IPS DF 4.7 (cell line): ENCODE results near the gene INPP5D.

Experiments
- DNase-seq: peaks from one replicate; pipeline ENCODE4 v3.0.0-alpha.2; 2013; ENCODE audit warnings: low spot score; ENCODE audit errors: extremely low read depth

Gene INPP5D

DNA sequence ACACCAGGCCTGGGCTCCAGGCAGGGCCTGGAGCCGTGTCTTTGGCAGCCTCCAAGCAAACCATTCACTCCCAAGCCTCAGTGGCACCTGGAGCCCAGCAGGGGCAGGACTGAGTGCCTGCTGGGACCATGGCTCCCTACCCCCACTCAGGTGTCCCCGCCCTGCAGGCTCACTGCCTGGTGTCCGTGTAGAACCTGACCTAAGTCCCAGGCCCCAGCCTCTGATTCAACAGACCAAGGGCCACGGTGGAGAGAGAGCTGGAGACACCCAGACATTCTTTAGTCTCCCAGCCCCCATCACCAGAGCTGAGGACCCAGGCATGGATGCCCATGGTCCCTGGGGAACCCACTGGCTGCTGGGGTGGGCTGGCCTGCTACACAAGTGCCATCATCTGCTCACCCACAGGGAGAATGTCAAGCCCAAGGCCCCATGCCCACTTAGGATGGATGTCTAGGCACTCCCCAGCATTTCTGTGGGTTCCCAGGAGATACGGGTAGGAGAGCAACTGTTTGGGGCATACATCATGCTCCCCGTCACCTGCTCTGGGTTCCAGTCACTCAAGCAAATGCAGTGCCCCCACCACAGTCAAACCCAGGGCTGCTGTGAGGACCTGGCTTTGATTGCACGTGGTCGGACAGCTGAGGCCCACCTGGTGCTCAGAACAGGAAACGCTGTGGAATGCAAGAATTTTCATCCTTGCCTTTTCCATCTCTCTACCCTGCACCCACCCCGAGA is 148.4 kb downstream of the INPP5D start:
- no peak for DNase-seq

DNA sequence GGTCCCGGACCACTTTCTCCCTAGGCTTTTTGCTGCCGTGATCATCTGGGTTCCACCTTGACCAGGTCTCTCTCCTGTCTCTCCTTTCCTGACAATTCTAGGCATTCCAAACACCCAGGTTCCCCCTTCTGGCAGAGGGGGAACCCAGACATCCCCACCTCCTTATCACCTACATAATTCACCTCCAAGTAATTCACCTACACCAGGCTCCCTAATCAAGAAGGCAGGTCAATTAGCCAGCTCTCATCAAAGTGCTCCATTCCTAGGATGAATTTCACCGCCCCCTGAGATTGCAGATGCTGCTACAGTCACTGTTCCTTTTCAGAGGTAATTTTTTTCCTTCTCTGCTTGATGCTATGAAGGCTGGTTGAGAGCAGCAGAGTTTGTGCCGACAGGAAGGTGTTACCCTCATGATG is 149.0 kb downstream of the INPP5D start:
- no peak for DNase-seq

DNA sequence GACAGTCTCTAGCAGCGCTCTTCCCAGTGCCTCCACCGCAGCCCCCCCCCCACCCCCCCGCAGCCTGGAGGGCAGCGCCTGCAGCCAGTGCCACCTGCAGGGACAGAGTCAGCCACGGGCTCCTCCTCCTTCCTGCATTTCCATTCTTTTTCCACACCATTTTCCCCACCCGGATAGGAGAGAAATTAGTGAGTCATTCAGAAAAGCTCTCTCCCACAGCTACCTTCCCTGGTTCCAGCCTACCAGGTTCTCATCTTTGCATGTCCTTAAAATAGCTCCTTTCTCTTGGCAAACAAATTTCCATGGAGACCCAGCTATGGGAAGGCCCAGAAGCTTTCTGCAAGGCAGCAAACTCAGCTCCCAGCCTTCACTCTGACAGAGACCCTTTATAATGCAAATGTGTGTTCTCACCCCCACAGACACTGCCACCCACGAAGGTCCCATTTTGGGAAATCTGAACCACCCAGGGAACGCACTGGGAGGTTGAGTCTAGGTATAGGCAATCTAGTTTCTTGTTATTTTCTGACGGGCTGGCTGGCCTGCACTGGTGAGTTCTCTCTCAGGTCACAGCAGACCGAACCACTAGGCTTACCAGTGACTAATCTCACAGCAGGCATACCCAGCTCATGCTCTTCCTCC is 149.5 kb downstream of the INPP5D start:
- DNase-seq: peak; percentile 36

DNA sequence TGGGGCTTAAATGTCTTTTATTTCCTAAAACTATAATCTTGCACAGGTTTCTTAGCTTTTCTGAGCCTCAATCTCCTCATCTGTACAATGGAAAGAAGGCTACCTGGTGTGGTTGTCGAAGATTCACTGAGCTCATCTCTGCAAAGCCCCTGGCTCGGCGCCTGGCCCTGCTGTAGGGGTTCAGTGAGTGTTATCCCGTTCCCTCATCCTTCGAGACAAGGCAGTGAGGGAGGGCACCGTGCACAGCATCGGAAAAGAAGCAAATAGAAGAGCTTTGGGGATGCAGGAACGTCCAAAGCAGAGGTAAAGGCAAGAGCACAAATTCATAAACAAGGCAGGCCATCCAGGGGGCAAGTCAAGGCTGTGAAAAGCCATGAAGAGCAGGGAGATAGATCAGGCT is 150.1 kb downstream of the INPP5D start:
- no peak for DNase-seq

DNA sequence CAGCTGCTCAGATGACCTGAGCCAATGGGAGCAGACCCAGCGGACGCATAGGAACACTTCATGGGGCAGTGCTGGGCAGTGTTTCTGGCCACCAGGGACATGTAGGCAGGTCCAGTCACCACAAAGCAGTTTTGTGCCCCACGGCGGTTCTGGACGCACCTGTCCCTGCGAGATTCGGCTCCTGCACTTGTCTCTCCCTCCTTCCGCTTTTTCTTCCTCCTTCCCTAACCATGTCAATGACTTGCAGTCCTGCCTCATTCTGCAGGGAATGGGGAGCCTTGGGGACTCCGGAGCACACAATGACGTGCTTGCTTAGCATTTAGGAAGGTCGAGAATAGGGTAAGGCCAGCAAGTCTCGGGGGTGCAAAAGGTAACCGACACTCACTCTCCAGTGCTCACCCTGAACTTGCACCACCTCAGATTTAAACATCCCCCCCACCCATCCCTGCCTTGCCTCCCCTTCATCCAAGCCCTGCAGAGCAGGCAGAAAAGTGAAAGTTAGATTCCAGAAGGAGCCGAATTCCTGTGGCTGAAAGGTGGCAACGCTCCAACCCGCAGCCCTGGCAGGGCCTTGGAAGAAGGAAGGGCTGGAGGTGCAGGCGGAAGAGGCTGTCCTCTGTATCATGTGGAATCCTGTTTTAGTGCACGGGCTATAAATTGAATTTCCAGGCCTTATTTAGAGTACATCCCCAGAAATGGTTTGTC is 150.9 kb downstream of the INPP5D start:
- DNase-seq: no peak

DNA sequence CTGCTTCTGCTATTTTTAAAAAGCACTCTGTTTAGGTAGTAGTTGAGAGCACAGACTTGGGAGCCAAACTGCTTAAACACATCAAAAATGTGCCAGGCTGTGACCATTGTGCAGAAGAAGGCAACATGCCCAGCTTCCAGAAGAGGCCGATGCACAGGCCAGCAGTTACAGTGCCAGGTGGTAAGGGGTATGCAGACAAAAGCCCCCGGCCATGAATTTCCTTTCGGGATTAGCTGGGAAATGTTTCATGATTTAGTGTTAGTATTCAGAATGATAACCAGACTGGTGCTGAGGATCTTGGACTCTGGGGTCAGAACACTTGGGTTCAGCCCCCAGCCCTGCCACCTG is 151.4 kb downstream of the INPP5D start:
- no peak for DNase-seq

- no peak for DNase-seq
Measured at GRCh38 chr2:233213011-233213410, 152.9 kb downstream of the INPP5D start.

DNA sequence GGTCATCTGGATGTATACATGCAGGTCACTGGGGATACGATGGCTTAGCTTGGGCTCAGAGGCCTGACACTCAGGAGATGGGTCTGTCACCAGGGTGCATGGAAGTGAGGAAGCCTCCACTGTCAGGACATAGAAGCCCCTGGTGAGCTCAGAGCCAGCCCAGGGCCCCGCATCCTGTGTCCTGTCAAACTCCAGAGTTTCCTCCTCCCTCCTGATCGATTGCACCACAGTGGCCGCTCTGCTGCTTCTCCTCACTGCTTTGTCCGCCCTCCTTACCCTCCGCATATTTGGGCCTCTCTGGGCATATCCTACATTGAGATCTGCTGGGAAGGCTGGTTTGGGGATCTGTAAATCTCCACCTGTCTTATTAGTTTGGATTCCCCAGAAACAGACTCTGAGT is 153.8 kb downstream of the INPP5D start:
- DNase-seq: no peak

DNA sequence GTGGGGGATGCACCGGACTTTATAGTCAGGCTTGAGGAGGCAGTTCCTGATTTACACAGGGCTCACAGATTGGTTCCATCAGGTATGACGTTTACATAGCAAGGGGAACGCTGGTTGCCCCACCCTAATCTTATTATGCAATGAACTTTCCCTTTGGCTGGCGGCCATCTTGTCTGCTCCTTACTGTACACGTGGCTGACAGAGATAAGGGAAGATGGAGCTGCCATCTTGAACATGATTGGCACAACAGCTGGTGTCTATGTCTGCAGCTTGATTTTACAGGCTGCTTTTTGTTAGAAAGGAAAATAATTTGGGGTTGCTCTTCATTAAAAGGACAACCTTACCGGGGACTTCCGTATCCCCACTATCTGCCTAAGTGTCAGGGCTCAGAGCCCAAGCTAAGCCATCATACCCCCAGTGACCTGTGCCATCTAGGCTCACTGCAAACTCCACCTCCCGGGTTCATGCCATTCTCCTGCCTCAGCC is 157.8 kb downstream of the INPP5D start:
- no peak for DNase-seq

DNA sequence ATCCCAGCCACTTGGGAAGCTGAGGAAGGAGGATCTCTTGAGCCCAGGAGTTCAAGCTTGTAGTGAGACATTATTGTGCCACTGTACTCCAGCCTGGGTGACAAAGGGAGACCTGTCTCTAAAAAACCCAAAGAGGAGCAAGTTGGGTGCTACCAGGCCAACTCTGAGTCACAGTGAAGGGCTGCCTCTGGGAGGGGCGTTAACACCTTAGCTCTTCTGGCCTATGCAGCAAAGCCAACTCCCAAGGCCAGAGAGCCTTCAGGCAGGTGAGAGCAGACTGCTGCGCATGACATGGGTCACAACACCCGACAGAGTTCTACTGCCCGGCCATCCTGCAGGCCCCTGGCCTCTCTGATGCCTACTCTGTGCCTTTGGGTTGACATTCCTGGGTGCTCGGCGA is 158.7 kb downstream of the INPP5D start:
- DNase-seq: no peak

GRCh38 chr2:233219848-233220247 is 159.7 kb downstream of the INPP5D start:
- no peak for DNase-seq

- no peak for DNase-seq
Measured at GRCh38 chr2:233221378-233222063, 161.4 kb downstream of the INPP5D start.

GRCh38 chr2:233223059-233223894 is 163.1 kb downstream of the INPP5D start:
- DNase-seq: no peak

GRCh38 chr2:233225230-233226068 is 165.3 kb downstream of the INPP5D start:
- DNase-seq: no peak

DNA sequence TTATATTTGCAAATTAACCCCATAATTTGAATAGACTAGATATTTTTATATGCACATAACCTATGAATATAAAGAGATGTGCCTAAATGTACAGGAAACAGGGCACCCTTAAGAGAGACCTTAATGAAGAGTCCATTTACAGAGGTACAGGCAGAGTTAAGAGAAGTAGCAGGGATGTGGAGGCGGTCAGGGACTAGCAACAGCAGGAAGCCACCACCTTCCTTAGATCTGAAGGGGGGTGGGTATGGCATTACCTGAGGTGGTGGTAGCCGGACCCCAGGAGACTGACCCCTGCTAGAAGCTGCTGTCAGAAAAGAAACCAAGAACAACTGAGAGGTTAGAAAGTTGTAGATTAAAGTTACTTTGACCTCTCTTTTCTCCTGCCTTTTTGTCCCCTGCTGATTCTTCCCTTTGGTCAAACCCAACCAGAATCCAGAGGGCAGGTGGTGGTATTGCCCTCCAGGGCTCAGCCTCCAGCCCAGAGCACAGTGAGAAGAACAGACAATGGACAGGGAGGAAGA is 166.4 kb downstream of the INPP5D start:
- no peak for DNase-seq

- no peak for DNase-seq
Measured at GRCh38 chr2:233227346-233227978, 167.3 kb downstream of the INPP5D start.

DNA sequence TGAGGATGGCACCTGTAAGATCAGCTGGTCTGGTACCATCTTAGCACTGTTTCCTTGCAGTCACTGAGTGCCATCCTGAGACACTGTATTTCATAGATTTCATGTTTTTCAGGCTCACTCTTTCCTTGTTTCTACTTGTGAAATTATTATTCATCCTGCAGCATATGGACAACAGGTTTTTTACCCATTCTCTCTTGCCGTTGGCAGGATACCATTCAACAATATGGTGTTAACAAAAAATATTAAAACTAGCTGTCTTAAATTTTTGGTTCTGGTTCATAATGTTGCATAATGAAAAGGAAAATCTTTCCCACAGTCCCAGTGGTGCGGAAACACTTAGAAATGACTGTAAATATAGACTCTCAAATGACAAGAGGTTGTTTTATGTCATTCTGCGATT is 168.2 kb downstream of the INPP5D start:
- DNase-seq: no peak

DNA sequence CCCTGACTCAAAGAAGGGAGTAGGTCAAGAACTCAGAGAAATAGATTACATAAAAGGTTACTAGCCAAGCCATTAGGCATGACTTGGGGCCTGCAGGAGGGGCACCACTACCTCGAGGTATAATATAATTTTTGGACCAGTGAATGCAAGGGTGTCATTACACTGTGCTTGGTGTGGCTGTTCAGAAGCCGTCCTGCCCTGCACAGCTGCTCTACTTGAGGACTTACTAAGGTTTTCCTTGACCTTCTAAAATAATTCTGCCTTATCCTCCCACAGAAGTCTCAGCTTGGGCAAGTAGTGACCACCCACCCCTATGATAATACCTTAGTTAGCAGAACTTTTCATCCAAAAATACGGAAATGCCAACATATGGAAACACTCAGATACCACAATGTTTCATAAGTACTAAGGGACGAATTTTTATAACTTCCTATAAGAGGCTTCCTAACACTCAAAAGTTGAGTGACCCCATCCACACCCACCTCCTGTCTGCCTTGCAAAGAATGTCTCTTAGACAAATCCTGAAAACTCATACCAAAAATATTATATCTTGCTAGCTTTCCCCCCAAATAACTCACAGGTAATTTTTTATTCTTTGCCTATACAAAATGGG is 173.6 kb downstream of the INPP5D start:
- DNase-seq: no peak

- no peak for DNase-seq
Measured at GRCh38 chr2:233234264-233234663, 174.1 kb downstream of the INPP5D start.
